GM10266 (cell line): ENCODE results near the gene ROPN1B.
"Not testable (repeated sequence)": the region's sequence is repeated elsewhere in the genome, so short reads cannot be mapped to it uniquely, and the experiment has no call there.

Source experiments
- DNase-seq: peaks from one replicate; pipeline ENCODE4 v3.0.0; 2012; ENCODE audit errors: extremely low spot score
- CTCF ChIP-seq: IDR thresholded peaks from 2 replicates; pipeline ENCODE4 v1.5.1; 2012; ENCODE audit warnings: mild to moderate bottlenecking, low read depth; ENCODE audit not compliant: control insufficient read depth, insufficient read depth; ENCODE audit errors: missing control alignments

ROPN1B gene

GRCh38 chr3:125936210-125936815, 32.7 kb upstream of the ROPN1B start:
- not testable (repeated sequence) for DNase-seq
- peak; percentile 42 for TF ChIP-seq CTCF

- DNase-seq = not testable (repeated sequence)
Observed at GRCh38 chr3:125936891-125937290, 32.1 kb upstream of the ROPN1B start.

GRCh38 chr3:125947806-125948205, 21.2 kb upstream of the ROPN1B start:
- DNase-seq = not testable (repeated sequence)

- DNase-seq = not testable (repeated sequence)
Observed at GRCh38 chr3:125948901-125949300, 20.1 kb upstream of the ROPN1B start.

- not testable (repeated sequence) for DNase-seq
Observed at GRCh38 chr3:125951176-125951575, 17.8 kb upstream of the ROPN1B start.

GRCh38 chr3:125957020-125957419, 12.0 kb upstream of the ROPN1B start:
- not testable (repeated sequence) for DNase-seq

GRCh38 chr3:125957674-125958510, 11.1 kb upstream of the ROPN1B start:
- DNase-seq = no peak
- TF ChIP-seq CTCF = no peak

- no peak for TF ChIP-seq CTCF
Observed at GRCh38 chr3:125958511-125959316, 10.3 kb upstream of the ROPN1B start.

GRCh38 chr3:125959317-125960065, 9.5 kb upstream of the ROPN1B start:
- no peak for DNase-seq
- no peak for TF ChIP-seq CTCF

More at GRCh38 chr3:125958511-125959316, 10.3 kb upstream of the ROPN1B start:
- DNase-seq = no peak
